GM19467 (cell line): Measurements from ENCODE around the gene GABRA4.

Source experiments
- ATAC-seq: cut with Tn5 transposase; IDR thresholded peaks from one replicate; pipeline ENCODE4 v1.9.1; 2021; ENCODE audit warnings: mild to moderate bottlenecking, moderate library complexity; ENCODE audit not compliant: unreplicated experiment

Gene GABRA4

DNA sequence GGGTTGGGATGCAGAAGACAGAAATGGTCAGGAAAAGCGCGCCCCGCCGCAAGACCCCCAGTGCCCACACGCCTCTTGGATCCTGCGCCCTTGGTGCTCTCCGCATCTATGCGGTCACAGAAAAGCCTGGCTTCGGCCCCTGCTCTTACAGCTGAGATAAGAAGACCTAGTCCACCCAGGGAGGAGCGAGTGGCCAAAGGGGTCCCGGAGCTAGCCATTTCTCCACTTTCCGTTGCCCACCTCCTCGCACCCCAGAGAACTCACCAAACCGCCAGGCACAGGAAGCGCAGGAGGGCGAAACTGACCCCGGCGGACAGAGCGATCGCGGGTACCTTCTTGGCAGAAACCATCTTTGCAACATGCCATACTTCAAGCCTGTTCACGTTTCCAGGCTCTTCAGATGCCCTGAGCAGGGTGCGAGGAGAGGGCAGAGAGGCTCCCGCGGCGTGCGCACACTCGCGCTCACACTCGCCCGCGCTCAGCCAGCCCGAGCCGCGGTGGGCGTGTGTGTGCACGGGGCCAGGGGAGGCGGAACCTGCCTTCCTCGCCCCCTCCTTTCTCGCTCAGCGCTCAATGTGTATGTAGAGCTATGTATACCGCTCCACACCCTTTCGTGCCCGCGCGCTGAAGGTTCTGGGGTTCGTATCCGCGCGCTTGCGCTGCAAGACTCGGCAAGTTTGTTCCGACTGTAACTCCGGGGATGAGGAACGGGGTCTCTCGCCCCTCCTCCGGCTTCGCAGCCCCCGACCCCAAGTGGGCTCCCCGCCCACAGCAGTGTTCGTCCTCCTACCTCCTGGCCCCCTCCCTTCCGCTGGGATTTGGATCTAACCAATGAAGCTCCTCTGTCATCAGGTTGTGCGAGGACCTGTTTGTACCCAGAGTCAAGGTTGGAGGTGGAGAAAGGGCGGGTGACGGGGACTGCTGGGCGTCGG is at the start of gene GABRA4:
TSS of gene GABRA4 (minus strand) at position 507 of the 932 bp plus-strand sequence. CDS start at position 350, 157 bp downstream.
- no peak for ATAC-seq

DNA sequence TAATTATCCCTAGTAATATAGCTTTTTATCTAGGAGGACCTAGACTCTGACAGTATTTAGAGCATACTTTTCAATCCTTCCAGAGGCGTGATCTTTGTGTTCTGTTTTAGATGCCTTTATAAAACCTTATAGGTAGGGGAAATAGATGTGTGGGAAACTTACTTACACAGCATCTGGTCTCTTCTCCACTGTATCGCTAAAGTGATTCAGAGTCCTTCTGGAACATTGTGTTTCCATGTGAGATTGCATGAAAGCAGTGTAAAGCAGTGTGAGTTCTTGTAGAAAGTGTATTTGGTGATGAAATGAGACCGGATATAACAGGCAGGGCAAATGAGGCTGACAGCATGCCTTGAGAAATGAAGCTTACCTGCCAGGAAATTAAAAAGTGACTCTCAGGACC is 47.4 kb upstream of the GABRA4 start:
- no peak for ATAC-seq

- ATAC-seq, result no peak
Observed at GRCh38 chr4:47038263-47038662, 44.9 kb upstream of the GABRA4 start.

DNA sequence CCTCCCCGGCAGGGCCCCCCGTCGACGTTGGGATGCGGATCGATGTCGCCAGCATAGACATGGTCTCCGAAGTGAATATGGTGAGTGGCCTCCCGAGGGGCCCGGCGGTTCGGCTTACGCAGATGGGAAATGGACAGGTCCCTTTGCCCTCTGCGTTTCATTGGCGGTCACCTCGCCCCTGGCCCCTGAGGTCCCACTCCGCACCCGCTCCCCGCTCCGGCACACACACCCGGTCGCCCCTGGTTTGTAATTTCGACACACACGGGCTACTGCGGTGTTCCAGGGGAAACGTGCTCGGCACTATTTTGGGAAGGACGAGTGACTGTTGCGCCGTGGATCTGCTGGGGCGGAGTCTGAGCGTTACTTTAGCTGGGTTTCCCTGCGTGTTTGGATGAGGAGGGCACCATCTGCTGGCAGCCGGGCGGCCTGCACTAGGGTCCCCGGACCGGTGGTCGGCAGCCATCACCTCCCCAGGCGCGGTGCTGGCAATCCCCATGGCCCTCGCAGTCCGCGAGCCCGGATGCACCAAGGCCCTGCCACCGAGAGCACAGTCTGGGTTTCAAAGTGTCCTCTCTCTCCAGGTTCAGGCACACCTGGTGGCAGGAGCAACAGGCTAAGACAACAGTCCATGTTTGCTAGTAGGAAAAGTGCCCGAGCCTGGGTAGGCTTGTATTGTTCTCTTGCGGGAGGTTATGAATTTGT is 39.2 kb upstream of the GABRA4 start:
- ATAC-seq, result peak; percentile 84

DNA sequence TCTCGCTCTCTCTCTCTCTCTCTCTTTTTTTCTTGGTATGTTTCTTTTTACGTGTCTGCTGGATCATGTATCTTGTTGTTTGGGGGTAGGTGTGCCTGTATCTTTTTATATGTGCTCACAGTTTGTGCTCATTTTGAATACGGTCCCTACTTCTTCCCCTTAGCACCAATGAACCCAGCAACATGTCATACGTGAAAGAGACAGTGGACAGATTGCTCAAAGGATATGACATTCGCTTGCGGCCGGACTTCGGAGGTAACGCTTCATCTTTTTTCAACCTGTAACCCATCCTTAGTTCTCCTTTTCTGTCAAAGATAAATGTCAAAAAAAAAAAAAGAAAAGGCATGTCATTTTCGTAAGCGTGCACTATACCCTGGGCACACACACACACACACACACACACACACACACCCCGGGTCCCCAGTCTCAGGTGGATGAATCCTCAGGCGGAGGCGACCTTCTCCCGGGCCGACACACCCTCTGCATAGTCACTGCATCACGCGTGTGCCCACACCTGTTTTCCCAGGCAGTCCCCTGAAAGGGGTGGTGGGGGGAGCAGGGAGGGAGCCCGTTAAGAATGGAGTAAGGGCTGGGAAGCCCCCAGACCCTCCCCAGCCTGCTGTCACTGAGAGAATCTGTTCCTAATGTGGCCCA is 38.5 kb upstream of the GABRA4 start:
- peak; percentile 24 for ATAC-seq

DNA sequence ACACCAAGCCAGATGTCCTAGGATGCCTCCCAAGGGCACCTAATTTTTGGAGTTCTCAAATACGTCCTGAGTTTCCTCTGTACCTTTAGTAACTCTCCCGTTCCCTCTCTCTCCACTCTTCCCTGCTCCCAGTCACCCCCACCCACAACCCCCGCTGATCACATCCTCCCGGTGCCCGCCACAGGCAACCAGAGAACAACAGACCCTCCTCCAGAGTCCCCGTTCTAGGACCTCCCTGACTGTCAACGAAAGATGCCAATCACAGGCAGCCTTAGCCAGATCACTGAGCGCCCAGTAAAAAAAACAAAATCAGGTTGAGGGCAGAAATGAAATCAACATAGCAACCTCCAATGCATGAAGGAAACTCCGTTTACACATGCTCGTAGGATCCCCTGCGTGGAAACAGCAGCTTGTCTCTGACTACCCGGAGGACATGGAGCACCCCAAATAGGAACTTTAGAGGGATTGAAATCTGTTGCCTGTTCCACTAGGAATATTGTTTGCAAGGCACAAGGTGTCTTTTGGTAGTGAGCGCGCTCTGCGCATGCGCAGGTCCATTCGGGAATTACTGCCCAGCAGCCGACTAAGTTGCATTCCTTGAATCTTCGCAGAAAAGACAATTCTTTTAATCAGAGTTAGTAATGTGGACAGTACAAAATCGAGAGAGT is 37.8 kb upstream of the GABRA4 start, which contains the start of gene GABRB1:
TSS of gene GABRB1 (plus strand) at position 557 of the 668 bp plus-strand sequence.
- no peak for ATAC-seq

DNA sequence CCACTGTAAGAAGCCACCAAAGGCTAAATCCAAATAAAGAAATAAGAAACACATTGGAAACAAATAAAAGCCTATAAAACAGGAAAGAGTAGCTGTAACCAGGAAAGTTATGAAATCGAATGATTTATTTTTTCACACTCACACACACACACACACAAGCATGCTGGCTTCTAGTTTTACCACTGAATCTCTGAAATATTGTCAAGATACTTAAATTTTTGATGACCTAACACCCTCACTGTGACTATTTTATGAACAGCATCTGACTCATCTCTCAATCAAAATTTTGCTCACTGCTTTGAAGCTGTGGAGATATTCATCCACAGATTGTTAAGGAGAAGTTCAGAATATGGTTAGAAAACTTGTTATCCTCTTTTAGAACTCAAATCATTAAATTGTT is 24.1 kb upstream of the GABRA4 start:
- ATAC-seq, result no peak

DNA sequence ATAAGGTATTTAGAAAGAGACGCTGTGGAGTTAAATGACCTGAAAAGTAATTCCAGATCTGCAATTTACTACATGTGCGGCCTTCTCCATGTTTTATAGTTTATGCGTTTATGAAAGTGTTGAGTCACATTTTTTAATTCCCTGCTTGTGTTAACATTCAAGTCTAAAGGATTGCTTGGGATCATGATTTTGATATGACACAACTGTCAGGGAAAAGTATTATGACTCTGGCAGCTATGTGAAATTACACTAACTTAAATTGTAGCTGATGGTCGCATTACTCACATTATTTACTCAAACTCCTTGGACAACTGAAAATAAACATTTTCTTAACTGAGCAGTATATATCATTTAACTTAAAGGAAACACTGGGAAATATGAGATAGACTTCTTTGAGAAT is 23.7 kb upstream of the GABRA4 start:
- no peak for ATAC-seq

DNA sequence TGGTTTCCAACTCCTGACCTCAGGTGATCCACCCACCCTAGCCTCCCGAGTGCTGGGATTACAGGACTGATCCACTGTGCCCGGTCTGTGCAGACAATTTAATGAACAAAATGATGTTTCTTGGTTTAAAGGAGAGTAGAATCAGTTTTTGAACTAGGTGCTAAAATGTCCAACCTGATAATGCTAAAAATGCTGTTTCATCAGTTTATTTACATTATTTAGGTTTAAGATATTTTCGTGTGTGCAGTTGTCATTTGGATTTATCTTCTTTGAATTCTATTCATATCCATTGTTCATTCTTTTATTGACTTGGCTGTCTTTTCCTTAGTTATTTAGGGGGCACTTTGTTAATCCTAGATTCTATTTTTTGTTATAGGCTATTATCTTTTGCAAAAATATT is 20.0 kb upstream of the GABRA4 start:
- ATAC-seq, result no peak

GRCh38 chr4:47012676-47013075 is 19.3 kb upstream of the GABRA4 start:
- no peak for ATAC-seq

- peak; percentile 94 for ATAC-seq
Observed at GRCh38 chr4:47010912-47011446, 17.6 kb upstream of the GABRA4 start.

GRCh38 chr4:47010347-47010911 is 17.0 kb upstream of the GABRA4 start:
- ATAC-seq, result peak; percentile 18

DNA sequence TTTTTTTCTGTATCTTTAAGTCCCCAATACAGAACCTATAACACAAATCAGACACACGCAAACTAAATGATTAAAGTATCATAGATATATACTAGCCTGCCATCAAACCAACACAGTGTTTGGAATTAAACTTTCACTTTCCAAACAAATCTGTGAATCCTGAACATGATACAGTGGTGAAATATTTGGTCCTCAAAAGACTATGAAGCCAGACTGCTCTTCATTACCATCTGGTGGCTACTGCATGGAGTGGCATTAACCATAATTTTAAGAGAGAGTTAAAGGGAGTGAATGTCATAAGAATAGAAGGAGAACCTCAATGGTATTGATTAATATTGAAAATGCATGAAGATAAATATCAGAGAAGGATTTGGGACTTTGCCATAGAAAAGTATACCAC is 9.2 kb upstream of the GABRA4 start:
- no peak for ATAC-seq

- ATAC-seq, result no peak
Observed at GRCh38 chr4:47000406-47000805, 7.0 kb upstream of the GABRA4 start.

GRCh38 chr4:46999566-46999965 is 6.2 kb upstream of the GABRA4 start:
- ATAC-seq, result no peak

DNA sequence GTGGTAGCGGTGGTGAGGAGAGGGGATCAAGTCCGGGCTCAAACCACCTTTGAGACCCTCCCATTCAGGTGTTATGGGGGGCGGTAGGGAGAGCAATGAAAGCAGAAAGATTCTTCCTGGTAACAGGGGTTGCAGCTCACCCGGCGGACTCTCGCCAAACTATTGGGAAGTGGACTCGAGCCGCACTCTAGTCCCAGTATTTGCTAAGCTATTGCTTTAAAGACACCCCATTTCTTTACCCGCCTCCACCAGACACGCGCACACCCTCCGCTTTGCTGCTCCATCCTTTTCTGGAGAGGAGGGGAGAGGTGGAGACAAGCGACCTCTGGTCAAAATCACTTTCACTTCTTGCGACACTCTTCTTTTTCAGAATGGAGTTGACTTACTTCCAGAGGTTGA is 625 bp upstream of the GABRA4 start:
- ATAC-seq, result no peak

- no peak for ATAC-seq
Observed at GRCh38 chr4:46992338-46992737, 1.0 kb downstream of the GABRA4 start.

- no peak for ATAC-seq
Observed at GRCh38 chr4:46986922-46987638, 6.3 kb downstream of the GABRA4 start.

DNA sequence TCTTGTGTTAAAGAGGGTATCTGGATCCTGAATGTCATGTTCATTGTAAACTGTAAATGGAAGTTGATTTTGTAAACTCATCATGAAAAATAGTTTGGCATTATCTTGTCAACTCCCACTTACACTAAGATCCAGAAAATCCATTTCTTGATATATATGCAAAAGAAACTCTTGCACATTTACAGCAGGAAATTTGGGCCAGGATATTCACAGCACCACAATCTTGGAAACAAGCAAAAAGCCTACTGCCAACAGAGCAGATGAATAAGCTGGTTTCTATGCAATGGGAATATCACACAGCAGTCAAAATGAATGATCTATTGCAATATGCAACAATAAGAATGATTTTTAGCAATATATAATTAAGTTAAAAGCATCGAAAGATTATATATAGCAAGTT is 8.6 kb downstream of the GABRA4 start:
- no peak for ATAC-seq

GRCh38 chr4:46980851-46981250 is 12.5 kb downstream of the GABRA4 start:
- no peak for ATAC-seq
